HG03280 (cell line): ENCODE results near the gene CEACAM3.

Source experiments
- ATAC-seq: cut with Tn5 transposase; IDR thresholded peaks from one replicate; pipeline ENCODE4 v1.9.1; 2021; ENCODE audit warnings: mild to moderate bottlenecking, moderate library complexity; ENCODE audit not compliant: unreplicated experiment

Gene CEACAM3

GRCh38 chr19:41843371-41843770, 47.0 kb downstream of the CEACAM3 start:
- ATAC-seq: no peak

DNA sequence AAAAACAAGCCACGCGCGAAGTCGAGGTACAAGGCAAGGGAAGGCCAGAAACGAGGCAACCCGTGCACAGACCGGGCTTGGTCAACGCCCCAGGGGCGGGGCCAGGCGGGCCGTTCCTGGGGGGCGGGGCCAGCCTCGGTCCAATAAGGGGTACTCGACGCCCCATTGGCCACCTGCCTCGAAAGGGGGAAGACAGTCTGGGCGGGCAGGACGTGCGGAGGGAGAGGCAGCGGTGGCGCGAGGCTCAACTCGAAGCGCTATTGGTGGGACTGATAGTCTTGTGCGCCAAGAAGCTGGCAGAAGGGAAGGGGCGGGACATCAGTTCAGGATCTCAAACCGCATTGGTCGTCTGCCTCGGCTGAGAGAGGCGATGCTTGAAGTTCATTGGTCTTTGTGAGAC, 48.2 kb downstream of the CEACAM3 start, which contains the start of gene LYPD4:
TSS of gene LYPD4 (minus strand) at position 83 of the 400 bp plus-strand sequence. CDS start 5,398 bp downstream, outside the sequence.
- ATAC-seq: no peak

DNA sequence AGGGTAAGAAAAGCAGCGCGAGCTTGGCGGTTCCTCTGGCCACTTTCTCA, 48.4 kb downstream of the CEACAM3 start, which contains the start of gene DMRTC2:
TSS of gene DMRTC2 (plus strand) at position 42 of the 50 bp plus-strand sequence. CDS start 2,387 bp downstream, outside the sequence.
- ATAC-seq: no peak

GRCh38 chr19:41845051-41845590, 48.7 kb downstream of the CEACAM3 start:
- no peak for ATAC-seq

GRCh38 chr19:41847351-41848105, 51.1 kb downstream of the CEACAM3 start:
- ATAC-seq: no peak

DNA sequence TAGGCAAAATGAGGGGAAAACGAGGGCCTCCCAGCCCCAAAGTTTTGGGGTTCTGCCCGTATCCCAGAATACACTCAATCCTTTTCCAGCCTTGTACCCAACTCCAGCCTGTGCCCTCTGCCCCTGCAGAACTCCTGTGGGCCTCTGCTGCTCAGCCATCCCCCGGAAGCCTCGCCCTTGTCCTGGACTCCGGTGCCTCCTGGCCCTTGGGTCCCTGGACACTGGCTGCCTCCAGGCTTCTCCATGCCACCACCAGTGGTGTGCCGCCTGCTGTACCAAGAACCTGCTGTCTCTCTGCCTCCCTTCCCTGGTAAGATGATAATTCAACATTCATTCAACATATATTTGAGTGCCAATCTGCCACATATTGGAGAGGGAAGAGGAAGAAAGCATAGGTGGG, 52.3 kb downstream of the CEACAM3 start:
- ATAC-seq: no peak

DNA sequence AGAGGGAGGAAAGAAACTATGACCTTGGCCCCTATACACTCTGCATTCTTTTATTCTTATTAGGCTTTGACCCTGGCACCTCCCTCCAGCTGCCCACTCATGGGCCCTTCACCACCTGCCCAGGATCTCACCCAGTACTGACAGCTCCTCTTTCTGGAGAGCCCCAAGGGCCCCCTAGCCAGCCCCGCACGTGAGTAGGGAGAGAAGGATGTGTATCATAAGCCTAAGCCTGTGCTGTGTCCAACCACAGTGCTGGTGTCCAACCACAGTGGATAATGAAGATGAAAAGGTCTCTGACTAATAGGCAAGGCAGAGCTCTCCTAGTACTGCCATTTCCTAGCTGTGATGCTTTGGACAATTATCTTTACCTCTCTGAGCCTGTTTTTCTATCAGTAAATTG, 52.7 kb downstream of the CEACAM3 start:
- no peak for ATAC-seq

DNA sequence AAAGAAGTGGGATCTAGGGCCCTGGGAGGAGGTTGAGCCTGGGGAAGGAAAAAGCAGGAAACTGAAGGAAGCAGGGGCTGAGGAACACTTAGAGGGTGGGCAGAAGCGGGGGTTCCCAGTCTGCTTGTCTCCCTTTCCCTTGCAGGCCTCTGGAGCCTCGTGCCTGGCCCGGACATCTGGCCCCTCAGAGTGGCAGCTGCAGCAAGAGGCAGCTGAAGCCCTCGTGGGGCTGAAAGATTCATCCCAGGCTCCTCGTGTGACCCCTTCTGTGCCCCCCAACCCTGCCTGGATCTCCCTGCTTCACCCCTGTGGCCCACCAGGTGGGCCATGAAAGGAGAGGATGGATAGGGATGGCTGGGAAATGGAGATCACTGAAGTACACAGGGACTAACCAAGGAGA, 54.0 kb downstream of the CEACAM3 start:
- no peak for ATAC-seq

DNA sequence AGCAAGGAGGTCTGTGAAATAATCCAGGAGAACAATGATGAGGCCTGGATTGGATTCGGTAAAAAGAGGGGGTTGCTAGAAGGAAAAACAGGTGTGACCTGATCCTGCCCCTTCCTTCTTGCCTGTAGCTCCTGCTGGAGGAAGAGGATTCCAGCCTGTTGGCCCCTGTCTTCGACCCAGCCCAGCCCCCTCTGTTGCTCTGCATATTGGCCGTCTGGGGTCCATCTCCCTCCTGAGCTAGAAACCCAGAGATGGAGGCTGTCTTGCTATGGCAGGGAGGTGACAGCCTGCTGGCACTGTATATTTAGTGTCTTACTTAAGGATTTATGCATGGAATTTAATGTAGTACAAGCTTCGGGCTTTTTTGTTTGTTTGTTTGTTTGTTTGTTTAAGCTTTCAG, 55.1 kb downstream of the CEACAM3 start:
- ATAC-seq: no peak

DNA sequence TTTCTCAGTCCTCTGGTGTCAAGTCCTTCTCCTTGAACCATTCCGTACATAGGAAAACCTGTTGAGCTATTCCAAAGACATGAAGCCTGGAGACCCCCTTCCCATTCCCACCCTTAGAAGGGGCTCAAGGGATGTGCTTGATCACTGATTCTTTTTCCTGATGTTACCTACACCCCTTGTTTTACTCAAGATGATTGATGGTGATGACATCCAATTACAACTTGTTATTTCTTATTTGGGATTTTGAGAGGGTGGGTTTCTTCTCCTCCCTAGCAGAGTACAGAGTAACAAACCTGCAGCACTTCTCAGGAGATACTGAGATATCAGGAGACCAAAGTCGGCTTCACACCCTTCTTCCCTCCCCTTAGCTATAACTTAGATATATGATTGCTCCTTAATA, 57.0 kb downstream of the CEACAM3 start:
- ATAC-seq: no peak

DNA sequence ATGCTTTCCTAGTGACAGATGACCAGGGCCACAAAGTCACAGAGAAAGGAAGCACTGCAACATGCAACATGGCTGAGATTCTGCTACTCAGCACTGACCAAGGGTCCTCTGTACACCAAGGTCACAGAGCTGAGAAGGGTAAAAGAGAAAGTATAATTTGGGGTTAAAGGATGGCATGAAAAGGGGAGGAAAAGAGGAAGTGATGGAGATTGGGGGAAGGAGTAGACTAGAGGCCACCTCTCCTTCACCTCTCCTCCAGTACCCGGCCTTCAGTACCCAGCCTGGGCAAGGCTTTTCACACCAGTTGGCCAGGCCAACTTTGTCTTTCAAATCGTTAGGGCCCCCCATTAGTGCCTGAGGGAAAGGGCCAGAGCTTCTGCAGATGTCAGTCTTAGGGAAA, 57.4 kb downstream of the CEACAM3 start:
- no peak for ATAC-seq

- no peak for ATAC-seq
Observed at GRCh38 chr19:41859213-41859617, 62.8 kb downstream of the CEACAM3 start.

GRCh38 chr19:41859618-41860418, 63.4 kb downstream of the CEACAM3 start, which contains the start of gene RPS19:
Gene RPS19, plus strand, starts transcription at chr19:41860255. Its CDS starts 520 bp downstream, at chr19:41860775.
- ATAC-seq: peak; percentile 79

DNA sequence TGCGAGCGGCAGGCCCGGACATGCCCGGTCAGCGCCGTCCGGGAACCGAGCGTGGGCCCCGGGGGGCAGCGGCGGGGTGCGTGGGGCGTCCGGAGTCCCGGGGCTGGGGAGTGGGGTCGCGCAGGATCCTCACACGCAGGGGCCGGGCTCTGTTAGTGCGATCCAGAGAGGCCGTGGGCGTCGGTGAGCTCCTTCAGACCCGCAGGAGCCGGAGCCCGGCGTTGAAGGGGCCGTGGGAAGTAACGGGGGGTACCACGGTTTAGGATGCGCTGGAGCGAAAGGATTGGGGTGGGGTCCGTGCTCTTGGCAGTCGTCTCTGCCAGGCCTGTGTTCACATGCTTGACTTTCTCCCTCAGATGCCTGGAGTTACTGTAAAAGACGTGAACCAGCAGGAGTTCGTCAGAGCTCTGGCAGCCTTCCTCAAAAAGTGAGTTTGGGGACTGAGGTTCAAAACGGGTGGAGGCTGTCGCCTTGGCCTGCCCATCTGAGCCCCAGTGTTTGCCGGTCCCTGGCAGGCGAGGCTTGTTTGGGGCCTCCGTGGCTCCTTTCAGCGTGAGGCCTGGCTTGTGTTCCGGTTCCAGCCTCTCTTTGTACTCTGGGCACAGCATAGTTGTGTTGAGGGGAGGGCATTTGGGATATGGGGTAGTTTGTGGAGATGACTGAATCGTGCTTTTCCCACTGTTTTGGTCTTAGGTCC, 64.2 kb downstream of the CEACAM3 start:
- no peak for ATAC-seq
